ENCODE data around the gene MEF2C. TPM values are rescaled to one million over a fixed set of nuclear protein-coding genes. Genes with fewer than 3 reads are reported as not detected.
A peak's percentile ranks its signal among the peaks of the same experiment; 100 is the strongest.

MEF2C gene
- total and polyA plus RNA-seq, 2 donors (not counting 1 experiment from before 2014, with no cell fraction given) = 12.2 to 15.7 TPM

DNA sequence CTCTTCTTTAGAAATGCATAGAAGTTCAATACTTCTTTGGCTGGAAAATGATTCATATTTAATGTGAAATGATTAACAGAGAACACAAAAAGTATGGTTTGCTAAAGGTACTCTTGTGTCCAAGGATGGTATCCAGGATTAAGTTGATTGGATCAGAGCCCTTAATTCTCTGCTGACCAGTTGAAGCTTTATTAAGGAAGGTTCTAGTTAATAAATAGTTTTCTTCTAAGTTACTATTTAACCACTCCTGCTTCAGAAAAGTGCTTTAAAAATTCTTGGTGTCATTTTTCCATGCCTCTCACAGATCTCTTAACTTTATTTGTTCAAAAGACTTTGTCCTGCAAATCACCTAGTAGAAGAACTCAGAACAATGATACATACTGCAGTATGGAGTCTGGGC lies 134.3 kb downstream of the MEF2C start:
- no peak overlapping the region for H3K27ac ChIP-seq (ENCODE audit: insufficient read depth, low read length)
- no peak for TF ChIP-seq EZH2 (IDR thresholded peaks at IDR 0.05; ENCODE audit: low read length, missing control alignments)
- TF ChIP-seq, protein P1, sequence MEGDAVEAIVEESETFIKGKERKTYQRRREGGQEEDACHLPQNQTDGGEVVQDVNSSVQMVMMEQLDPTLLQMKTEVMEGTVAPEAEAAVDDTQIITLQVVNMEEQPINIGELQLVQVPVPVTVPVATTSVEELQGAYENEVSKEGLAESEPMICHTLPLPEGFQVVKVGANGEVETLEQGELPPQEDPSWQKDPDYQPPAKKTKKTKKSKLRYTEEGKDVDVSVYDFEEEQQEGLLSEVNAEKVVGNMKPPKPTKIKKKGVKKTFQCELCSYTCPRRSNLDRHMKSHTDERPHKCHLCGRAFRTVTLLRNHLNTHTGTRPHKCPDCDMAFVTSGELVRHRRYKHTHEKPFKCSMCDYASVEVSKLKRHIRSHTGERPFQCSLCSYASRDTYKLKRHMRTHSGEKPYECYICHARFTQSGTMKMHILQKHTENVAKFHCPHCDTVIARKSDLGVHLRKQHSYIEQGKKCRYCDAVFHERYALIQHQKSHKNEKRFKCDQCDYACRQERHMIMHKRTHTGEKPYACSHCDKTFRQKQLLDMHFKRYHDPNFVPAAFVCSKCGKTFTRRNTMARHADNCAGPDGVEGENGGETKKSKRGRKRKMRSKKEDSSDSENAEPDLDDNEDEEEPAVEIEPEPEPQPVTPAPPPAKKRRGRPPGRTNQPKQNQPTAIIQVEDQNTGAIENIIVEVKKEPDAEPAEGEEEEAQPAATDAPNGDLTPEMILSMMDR (conservative IDR thresholded peaks at IDR 0.05 in 1 of 2, IDR thresholded peaks at IDR 0.05 in 1 of 2; ENCODE audit: low read depth in 1 of 2, low read length in 2 of 2) = no peak
- no peaks in the 10 kb centered on the region for H3K9me3 ChIP-seq (ENCODE audit: control insufficient read depth, insufficient read depth, low read depth, low read length)
- H3K9ac ChIP-seq (ENCODE audit: insufficient read depth, low read length) = no peak overlapping the region
- no peaks in the 10 kb centered on the region for H3K79me2 ChIP-seq (ENCODE audit: control insufficient read depth, insufficient read depth, low read length)
- no peak overlapping the region for H3K4me2 ChIP-seq (ENCODE audit: extremely low read depth, insufficient read depth, low read length)
- no peaks in the 10 kb centered on the region for H3K36me3 ChIP-seq (ENCODE audit: control insufficient read depth, insufficient read depth, low read length)
- no peak overlapping the region for H3K4me3 ChIP-seq (replicated peaks in 1 of 4; ENCODE audit: control extremely low read depth in 1 of 4, insufficient read depth in 1 of 4, low read depth in 3 of 4, low read length in 4 of 4)
- no peaks in the 10 kb centered on the region for H4K20me1 ChIP-seq (ENCODE audit: control insufficient read depth, extremely low read depth, insufficient read depth, low read length)
- DNase-seq (ENCODE audit: low read depth in 2 of 2) = no peak
- H3K4me1 ChIP-seq (ENCODE audit: control insufficient read depth, extremely low read depth, insufficient read depth, low read length) = no peaks in the 10 kb centered on the region
- no peak overlapping the region for H2AFZ ChIP-seq (ENCODE audit: low read length)
- no peaks in the 10 kb centered on the region for H3K27me3 ChIP-seq (ENCODE audit: control insufficient read depth, insufficient read depth, low read length)

DNA sequence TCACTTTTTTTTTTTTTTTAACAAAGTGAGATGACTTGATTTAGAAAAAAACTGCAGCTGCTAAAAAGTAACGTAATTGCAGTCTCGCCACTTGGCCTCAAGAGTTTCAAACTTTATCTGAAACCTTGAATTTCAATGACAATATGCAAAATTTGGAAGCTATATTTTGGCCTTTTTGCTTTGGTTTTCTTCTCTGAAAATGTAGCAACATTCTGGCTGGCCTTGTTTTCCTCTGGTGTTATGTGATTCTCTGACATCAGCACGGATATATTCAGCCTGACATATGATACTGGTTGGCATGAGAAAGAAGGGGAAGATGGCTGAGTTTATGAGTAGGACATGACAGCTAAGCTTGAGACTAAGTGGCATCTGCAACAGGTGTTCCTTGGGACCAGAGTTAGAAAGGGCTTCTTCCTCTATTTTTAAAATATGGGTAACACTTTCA lies 136.5 kb downstream of the MEF2C start:
- H3K27ac ChIP-seq (ENCODE audit: insufficient read depth, low read length) = no peak overlapping the region
- H3K27me3 ChIP-seq (ENCODE audit: control insufficient read depth, insufficient read depth, low read length) = no peaks in the 10 kb centered on the region
- no peaks in the 10 kb centered on the region for H3K79me2 ChIP-seq (ENCODE audit: control insufficient read depth, insufficient read depth, low read length)
- DNase-seq (ENCODE audit: low read depth in 2 of 2) = no peak
- H3K36me3 ChIP-seq (ENCODE audit: control insufficient read depth, insufficient read depth, low read length) = no peaks in the 10 kb centered on the region
- TF ChIP-seq EZH2 (IDR thresholded peaks at IDR 0.05; ENCODE audit: low read length, missing control alignments) = no peak
- no peak overlapping the region for H3K4me2 ChIP-seq (ENCODE audit: extremely low read depth, insufficient read depth, low read length)
- H3K4me1 ChIP-seq (ENCODE audit: control insufficient read depth, extremely low read depth, insufficient read depth, low read length) = no peaks in the 10 kb centered on the region
- no peak overlapping the region for H2AFZ ChIP-seq (ENCODE audit: low read length)
- no peak overlapping the region for H3K9ac ChIP-seq (ENCODE audit: insufficient read depth, low read length)
- no peaks in the 10 kb centered on the region for H3K9me3 ChIP-seq (ENCODE audit: control insufficient read depth, insufficient read depth, low read depth, low read length)
- H3K4me3 ChIP-seq (replicated peaks in 1 of 4; ENCODE audit: control extremely low read depth in 1 of 4, insufficient read depth in 1 of 4, low read depth in 3 of 4, low read length in 4 of 4) = no peak overlapping the region
- H4K20me1 ChIP-seq (ENCODE audit: control insufficient read depth, extremely low read depth, insufficient read depth, low read length) = no peaks in the 10 kb centered on the region

DNA sequence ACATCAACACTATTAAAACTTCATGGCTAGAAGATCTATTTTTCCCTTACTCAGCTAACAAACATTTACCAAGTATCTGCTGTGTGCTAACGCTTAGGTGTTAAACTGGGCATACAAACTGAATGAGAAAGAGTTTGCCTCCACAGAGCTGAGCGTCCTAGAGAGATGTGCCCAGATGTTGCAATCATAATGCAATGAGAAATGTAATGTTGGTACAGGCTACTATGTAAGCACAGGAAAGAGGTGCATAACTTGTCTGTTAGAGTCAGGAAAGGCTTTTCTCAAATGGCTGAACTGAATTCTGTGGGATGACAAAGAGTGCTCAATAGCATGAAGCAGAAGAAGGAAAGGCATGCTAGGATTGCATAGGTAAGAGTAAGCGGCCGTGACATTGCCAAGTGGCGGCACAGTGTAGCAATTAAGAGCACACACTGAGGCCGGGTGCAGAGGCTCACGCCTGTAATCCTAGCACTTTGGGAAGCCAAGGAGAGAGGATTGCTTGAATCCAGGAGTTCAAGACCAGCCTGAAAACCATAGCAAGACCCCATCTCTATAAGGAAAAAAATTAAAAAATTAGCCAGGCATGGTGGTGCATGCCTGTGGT lies 137.8 kb downstream of the MEF2C start:
- DNase-seq (ENCODE audit: low read depth in 2 of 2) = peak in 1 of 2 donors; percentile 51

More for the DNA sequence above, 137.8 kb downstream of the MEF2C start:
- H4K20me1 ChIP-seq (ENCODE audit: control insufficient read depth, extremely low read depth, insufficient read depth, low read length) = no peaks in the 10 kb centered on the region
- no peak overlapping the region for H2AFZ ChIP-seq (ENCODE audit: low read length)
- H3K4me3 ChIP-seq (replicated peaks in 1 of 4; ENCODE audit: control extremely low read depth in 1 of 4, insufficient read depth in 1 of 4, low read depth in 3 of 4, low read length in 4 of 4) = no peak overlapping the region
- H3K79me2 ChIP-seq (ENCODE audit: control insufficient read depth, insufficient read depth, low read length) = no peaks in the 10 kb centered on the region
- no peaks in the 10 kb centered on the region for H3K36me3 ChIP-seq (ENCODE audit: control insufficient read depth, insufficient read depth, low read length)
- H3K9me3 ChIP-seq (ENCODE audit: control insufficient read depth, insufficient read depth, low read depth, low read length) = no peaks in the 10 kb centered on the region
- H3K9ac ChIP-seq (ENCODE audit: insufficient read depth, low read length) = no peak overlapping the region
- H3K4me1 ChIP-seq (ENCODE audit: control insufficient read depth, extremely low read depth, insufficient read depth, low read length) = no peaks in the 10 kb centered on the region
- TF ChIP-seq, protein P1 (conservative IDR thresholded peaks at IDR 0.05 in 1 of 2, IDR thresholded peaks at IDR 0.05 in 1 of 2; ENCODE audit: low read depth in 1 of 2, low read length in 2 of 2) = no peak
- no peak for TF ChIP-seq EZH2 (IDR thresholded peaks at IDR 0.05; ENCODE audit: low read length, missing control alignments)
- H3K27ac ChIP-seq (ENCODE audit: insufficient read depth, low read length) = no peak overlapping the region
- H3K4me2 ChIP-seq (ENCODE audit: extremely low read depth, insufficient read depth, low read length) = no peak overlapping the region
- no peaks in the 10 kb centered on the region for H3K27me3 ChIP-seq (ENCODE audit: control insufficient read depth, insufficient read depth, low read length)
